Testis (tissue), 2 donors: ENCODE measurements around the gene UPK3B.
"Not testable (repeated sequence)": the region's sequence is repeated elsewhere in the genome, so short reads cannot be mapped to it uniquely, and the experiment has no call there.

Experiments used
- CTCF ChIP-seq, 3 experiments: fragments of 450-650 bp in 2 of 3; fragments of 200-600 bp in 1 of 3; sonication (generic) in 1 of 3; IDR thresholded peaks; one replicate each; pipeline ENCODE4 v1.5.1; 2016 to 2019; ENCODE audit warnings: antibody characterized with exemption in 3 of 3, mild to moderate bottlenecking in 2 of 3, moderate library complexity in 1 of 3
- POLR2A ChIP-seq: fragments of 450-650 bp; IDR thresholded peaks from one replicate; pipeline ENCODE4 v1.6.1; 2017; ENCODE audit warnings: antibody characterized with exemption, mild to moderate bottlenecking, moderate library complexity

DNA sequence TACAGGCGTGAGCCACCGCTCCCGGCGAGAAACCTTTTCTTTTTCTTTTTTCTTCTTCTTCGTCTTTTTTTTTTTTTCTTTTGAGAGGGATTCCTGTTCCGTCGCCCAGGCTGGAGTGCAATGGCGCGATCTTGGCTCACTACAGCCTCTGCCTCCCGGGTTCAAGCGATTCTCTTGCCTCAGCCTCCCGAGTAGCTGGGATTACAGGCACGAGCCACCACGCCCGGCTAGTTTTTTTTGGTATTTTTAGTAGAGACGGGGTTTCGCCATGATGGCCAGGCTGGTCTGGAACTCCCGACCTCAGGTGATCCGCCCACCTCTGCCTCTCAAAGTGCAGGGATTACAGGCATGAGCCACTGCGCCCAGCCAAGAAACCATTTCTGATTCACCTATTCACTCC lies 49.6 kb upstream of the UPK3B start:
- TF ChIP-seq POLR2A; CTCF (IDR thresholded peaks at IDR 0.05): not testable (repeated sequence)
